ENCODE results near the gene TMEM271. TPM values are rescaled to one million over a fixed set of nuclear protein-coding genes. Genes with fewer than 3 reads are reported as not detected.

Gene TMEM271
- total RNA-seq, 2 experiments from 2014 or later: not detected

Other genes with a start within 250 kb of the TMEM271 start
- 10 to 100 TPM; 22.1 to 23.8 TPM for gene ZNF141, start 238.5 kb downstream of the TMEM271 start, total RNA-seq
- 10 to 100 TPM; 34.5 to 38.1 TPM for gene ZNF721, start 77.1 kb downstream of the TMEM271 start, total RNA-seq
- 10 to 100 TPM; 55.1 to 56.8 TPM for gene PIGG, start 77.1 kb downstream of the TMEM271 start, total RNA-seq
- gene PDE6B, start 49.3 kb upstream of the TMEM271 start, total RNA-seq: 10 to 100 TPM; 13.3 to 16.4 TPM
- 100 to 1,000 TPM; 205 TPM for gene ATP5ME, start 98.0 kb upstream of the TMEM271 start, total RNA-seq
- 10 to 100 TPM; 14.0 to 16.2 TPM for gene MYL5, start 98.2 kb upstream of the TMEM271 start, total RNA-seq
- gene SLC49A3, start 112.9 kb upstream of the TMEM271 start, total RNA-seq: under 1 TPM in 1 of 2 experiments, not detected in 1; 0.40 TPM
- gene PCGF3, start 129.5 kb upstream of the TMEM271 start, total RNA-seq: 10 to 100 TPM; 51.5 to 52.1 TPM
- gene CPLX1, start 249.8 kb upstream of the TMEM271 start, total RNA-seq: 1 to 10 TPM; 2.5 to 3.0 TPM

All from activated CD4-positive, alpha-beta memory T cell treated with anti-CD3 and anti-CD28 coated beads, Interleukin-2, amount 10 ng/mL, durations not matched to agents 7 days and 5 days (primary cell).